Epithelial cell of proximal tubule (primary cell): ENCODE measurements around the gene ITPR1. TPM values are rescaled to one million over a fixed set of nuclear protein-coding genes. Genes with fewer than 3 reads are reported as not detected.

Source experiments
- DNase-seq: peaks from one replicate; pipeline ENCODE4 v3.0.0-alpha.2; 2011; ENCODE audit warnings: low read depth
- H3K4me3 ChIP-seq: 2 replicates; pipeline ENCODE4 v1.5.1; 2011; ENCODE audit warnings: low read depth, mild to moderate bottlenecking, low read length
- CTCF ChIP-seq: conservative IDR thresholded peaks from 2 replicates; pipeline ENCODE4 v1.5.1; 2012; ENCODE audit warnings: low read depth, mild to moderate bottlenecking, low read length
- total RNA-seq: library from RNA; depleted of rRNA; stranded (reverse); fragments of >200 nt; gene quantifications from 2 replicates; pipeline ENCODE4 v1.2.3, GENCODE V29; 2015

The ITPR1 gene
- total RNA-seq, 1 donor from 2014 or later, result 4.6 TPM

GRCh38 chr3:4859788-4860187, 366.6 kb downstream of the ITPR1 start:
- no peak overlapping the region for H3K4me3 ChIP-seq
- TF ChIP-seq CTCF, result no peak
- no peak for DNase-seq

GRCh38 chr3:4862973-4863372, 369.8 kb downstream of the ITPR1 start:
- TF ChIP-seq CTCF, result no peak
- DNase-seq, result no peak

GRCh38 chr3:4864503-4864902, 371.4 kb downstream of the ITPR1 start:
- H3K4me3 ChIP-seq, result no peak overlapping the region
- no peak for DNase-seq
- TF ChIP-seq CTCF, result no peak

More at GRCh38 chr3:4862973-4863372, 369.8 kb downstream of the ITPR1 start:
- no peak overlapping the region for H3K4me3 ChIP-seq

- TF ChIP-seq CTCF, result no peak
- DNase-seq, result no peak
- H3K4me3 ChIP-seq, result no peak overlapping the region
These were observed 372.6 kb downstream of the ITPR1 start for GRCh38 chr3:4865714-4866113.

GRCh38 chr3:4866866-4867265, 373.7 kb downstream of the ITPR1 start:
- TF ChIP-seq CTCF, result no peak
- DNase-seq, result peak; percentile 30
- no peak overlapping the region for H3K4me3 ChIP-seq

- H3K4me3 ChIP-seq, result no peak overlapping the region
- DNase-seq, result no peak
- TF ChIP-seq CTCF, result no peak
These were observed 384.1 kb downstream of the ITPR1 start for GRCh38 chr3:4877173-4877787.

GRCh38 chr3:4880850-4881249, 387.7 kb downstream of the ITPR1 start:
- H3K4me3 ChIP-seq, result no peak overlapping the region
- no peak for TF ChIP-seq CTCF
- DNase-seq, result no peak
